H1 (cell line): ENCODE results near the gene EFCAB8. TPM values are rescaled to one million over a fixed set of nuclear protein-coding genes. Genes with fewer than 3 reads are reported as not detected.

Experiments
- CTCF ChIA-PET: fragments of 300-600 bp; sonication (Branson Sonifier 250); formaldehyde crosslinking; loops from one replicate; lab custom pipeline; 2021; ENCODE audit not compliant: partially characterized antibody; lab: Charles Lee
- POLR2A ChIA-PET: fragments of 300-600 bp; sonication (Branson Sonifier 250); formaldehyde crosslinking; loops from one replicate; lab custom pipeline; 2021; ENCODE audit warnings: inconsistent platforms; ENCODE audit not compliant: partially characterized antibody; lab: Charles Lee
- DNase-seq, 2 experiments: peaks; one replicate each; pipeline versions ENCODE4 v3.0.0 to v3.0.0-alpha.2; 2010 to 2022; ENCODE audit warnings: low spot score in 2 of 2, low read depth in 1 of 2, mixed read lengths in 1 of 2
- FAIRE-seq: peaks from 2 replicates; lab custom pipeline; 2011; peaks lifted over from hg19 to GRCh38; lab: Jason Lieb, UNC
- H2AFZ ChIP-seq: 2 replicates; pipeline ENCODE4 v1.8.1; 2012; ENCODE audit warnings: low read length, inconsistent platforms
- H2AK5ac ChIP-seq: 2 replicates; pipeline ENCODE4 v1.6.1; 2013; ENCODE audit warnings: low read depth, low read length
- H2BK120ac ChIP-seq: replicated peaks from 2 replicates; pipeline ENCODE3; 2013; ENCODE audit warnings: low read depth, low read length, inconsistent platforms
- H2BK12ac ChIP-seq: 2 replicates; pipeline ENCODE4 v1.6.1; 2013; ENCODE audit warnings: low read depth, low read length
- H2BK15ac ChIP-seq: 2 replicates; pipeline ENCODE4 v1.6.1; 2013; ENCODE audit warnings: low read length
- H2BK20ac ChIP-seq: 2 replicates; pipeline ENCODE4 v1.6.1; 2013; ENCODE audit warnings: low read length
- H2BK5ac ChIP-seq: 2 replicates; pipeline ENCODE4 v1.6.1; 2013; ENCODE audit warnings: low read depth, low read length
- H3K14ac ChIP-seq: 2 replicates; pipeline ENCODE4 v1.6.1; 2013; ENCODE audit warnings: inconsistent platforms; ENCODE audit not compliant: insufficient read length
- H3K18ac ChIP-seq: 2 replicates; pipeline ENCODE4 v1.6.1; 2013; ENCODE audit warnings: low read length; ENCODE audit errors: extremely low read depth
- H3K23ac ChIP-seq: 2 replicates; pipeline ENCODE4 v1.6.1; 2013; ENCODE audit warnings: inconsistent platforms; ENCODE audit not compliant: insufficient read length
- H3K23me2 ChIP-seq: 2 replicates; pipeline ENCODE4 v1.6.1; 2013; ENCODE audit warnings: low read depth, low read length
- H3K27ac ChIP-seq: 2 replicates; pipeline ENCODE4 v1.6.1; 2011; ENCODE audit warnings: low read depth, low read length, inconsistent platforms
- H3K27me3 ChIP-seq, 4 experiments: replicated peaks in 1 of 4; 1 replicate in 1 of 4; 2 replicates in 3 of 4; pipeline versions ENCODE4 v1.6.1 to v1.8.1; 2011 to 2013; ENCODE audit warnings: low read length in 3 of 4, mild to moderate bottlenecking in 3 of 4, inconsistent platforms in 2 of 4, mixed read lengths in 2 of 4, moderate library complexity in 1 of 4; ENCODE audit not compliant: control insufficient read depth in 3 of 4, insufficient read depth in 3 of 4; ENCODE audit errors: extremely low read depth in 1 of 4
- H3K36me3 ChIP-seq, 4 experiments: 2 replicates each; pipeline versions ENCODE4 v1.6.1 to v1.8.1; 2011 to 2013; ENCODE audit warnings: mild to moderate bottlenecking in 4 of 4, low read length in 3 of 4, moderate library complexity in 2 of 4, control low read depth in 1 of 4, inconsistent platforms in 1 of 4; ENCODE audit not compliant: insufficient read depth in 4 of 4, control insufficient read depth in 2 of 4
- H3K4ac ChIP-seq: replicated peaks from 2 replicates; pipeline ENCODE3; 2013; ENCODE audit warnings: low read length, low read depth, mixed read lengths, inconsistent platforms; ENCODE audit not compliant: insufficient read length
- H3K4me1 ChIP-seq, 4 experiments: replicated peaks in 1 of 4; 1 replicate in 1 of 4; 2 replicates in 3 of 4; pipeline versions ENCODE4 v1.6.1 to v1.8.1; 2011 to 2013; ENCODE audit warnings: low read length in 3 of 4, inconsistent platforms in 2 of 4, mixed read lengths in 1 of 4; ENCODE audit not compliant: insufficient read depth in 4 of 4, control insufficient read depth in 3 of 4
- H3K4me2 ChIP-seq, 2 experiments: 2 replicates each; pipeline versions ENCODE4 v1.6.1 to v1.8.1; 2011 to 2013; ENCODE audit warnings: low read depth in 2 of 2, low read length in 2 of 2, control low read depth in 1 of 2, inconsistent platforms in 1 of 2, mild to moderate bottlenecking in 1 of 2; ENCODE audit not compliant: insufficient read depth in 1 of 2
- H3K4me3 ChIP-seq, 4 experiments: fragments of 200-600, 300-600 bp in 1 of 4; sonication (generic), shearing (Covaris generic), sonication (Bioruptor Twin) in 1 of 4; 2 replicates each; pipeline versions ENCODE4 v1.5.1 to v1.8.1; 2011 to 2016; ENCODE audit warnings: low read length in 4 of 4, low read depth in 3 of 4, control low read depth in 2 of 4, inconsistent platforms in 2 of 4, mild to moderate bottlenecking in 2 of 4, mixed read lengths in 1 of 4, moderate library complexity in 1 of 4; ENCODE audit not compliant: insufficient read depth in 2 of 4; ENCODE audit errors: extremely low read depth in 1 of 4
- H3K56ac ChIP-seq: replicated peaks from 2 replicates; pipeline ENCODE3; 2013; ENCODE audit warnings: low read depth, mild to moderate bottlenecking, mixed read lengths, low read length, inconsistent platforms; ENCODE audit not compliant: insufficient read length
- H3K79me1 ChIP-seq: 2 replicates; pipeline ENCODE4 v1.6.1; 2013; ENCODE audit warnings: low read depth, low read length, control low read depth
- H3K79me2 ChIP-seq, 2 experiments: 2 replicates each; pipeline versions ENCODE4 v1.6.1 to v1.8.1; 2012 to 2013; ENCODE audit warnings: low read length in 2 of 2, mild to moderate bottlenecking in 2 of 2, inconsistent platforms in 1 of 2; ENCODE audit not compliant: insufficient read depth in 2 of 2, control insufficient read depth in 1 of 2
- H3K9ac ChIP-seq, 4 experiments: replicated peaks in 1 of 4; 1 replicate in 1 of 4; 2 replicates in 3 of 4; pipeline versions ENCODE4 v1.6.1 to v1.8.1; 2011 to 2013; ENCODE audit warnings: low read depth in 3 of 4, low read length in 3 of 4, control low read depth in 2 of 4, mild to moderate bottlenecking in 2 of 4, moderate library complexity in 2 of 4, inconsistent platforms in 1 of 4; ENCODE audit errors: extremely low read depth in 1 of 4
- H3K9me3 ChIP-seq, 2 experiments: 2 replicates each; pipeline versions ENCODE4 v1.6.1 to v1.8.1; 2012 to 2013; ENCODE audit warnings: mild to moderate bottlenecking in 2 of 2, moderate library complexity in 2 of 2, control low read depth in 1 of 2, inconsistent platforms in 1 of 2, low read depth in 1 of 2, low read length in 1 of 2, mixed read lengths in 1 of 2; ENCODE audit not compliant: insufficient read depth in 2 of 2
- H4K20me1 ChIP-seq, 2 experiments: replicated peaks in 1 of 2; 2 replicates each; pipeline versions ENCODE3 to v1.8.1; 2011 to 2013; ENCODE audit warnings: inconsistent platforms in 2 of 2, low read length in 2 of 2, mild to moderate bottlenecking in 1 of 2; ENCODE audit not compliant: insufficient read depth in 2 of 2, control insufficient read depth in 1 of 2
- H4K5ac ChIP-seq: 2 replicates; pipeline ENCODE4 v1.6.1; 2013; ENCODE audit warnings: low read length, low read depth, mixed read lengths, inconsistent platforms; ENCODE audit not compliant: insufficient read length
- H4K8ac ChIP-seq: 2 replicates; pipeline ENCODE4 v1.8.0; 2013; ENCODE audit warnings: mild to moderate bottlenecking, moderate library complexity, low read length, inconsistent platforms; ENCODE audit not compliant: insufficient read depth; ENCODE audit errors: extremely low read depth
- H4K91ac ChIP-seq: replicated peaks from 2 replicates; pipeline ENCODE3; 2013; ENCODE audit warnings: low read length, mixed read lengths, inconsistent platforms; ENCODE audit not compliant: insufficient read length
- BACH1 ChIP-seq: IDR thresholded peaks from 2 replicates; pipeline ENCODE4 v1.6.1; 2012; ENCODE audit warnings: low read length, improper control_type of control experiment
- CREB1 ChIP-seq: IDR thresholded peaks from 2 replicates; pipeline ENCODE4 v1.6.1; 2012; ENCODE audit warnings: inconsistent platforms
- HDAC6 ChIP-seq: IDR thresholded peaks from one replicate; pipeline ENCODE4 v1.7.1; 2012; ENCODE audit warnings: low read depth, mild to moderate bottlenecking, inconsistent platforms, low read length, moderate library complexity
- NRF1 ChIP-seq: IDR thresholded peaks from 2 replicates; pipeline ENCODE4 v1.6.1; 2011; ENCODE audit warnings: mild to moderate bottlenecking, low read depth, low read length, improper control_type of control experiment
- SIN3A ChIP-seq, 2 experiments: IDR thresholded peaks in 1 of 2; conservative IDR thresholded peaks in 1 of 2; 2 replicates each; pipeline ENCODE4 v1.6.1; 2011 to 2012; ENCODE audit warnings: low read length in 2 of 2, improper control_type of control experiment in 1 of 2, low read depth in 1 of 2, mild to moderate bottlenecking in 1 of 2
- SIX5 ChIP-seq: IDR thresholded peaks from 2 replicates; pipeline ENCODE4 v1.6.1; 2011; ENCODE audit warnings: mild to moderate bottlenecking, low read depth, low read length
- WGBS, 2 experiments: shearing (Covaris generic) in 1 of 2; methylation state at CpG; one replicate each; pipeline versions ENCODE4 v1.1.6 to v1.1.7; 2013 to 2015; ENCODE audit warnings: low lambda C conversion rate in 2 of 2, mixed read lengths in 2 of 2, inconsistent platforms in 1 of 2, low coverage in 1 of 2, missing lambda C conversion rate in 1 of 2; ENCODE audit not compliant: insufficient replicate concordance in 2 of 2, insufficient coverage in 1 of 2, insufficient read length in 1 of 2; ENCODE audit errors: extremely low coverage in 1 of 2, missing lambda C conversion rate in 1 of 2; 5-methylcytosine and 5-hydroxymethylcytosine counted together
- polyA plus RNA-seq, 7 experiments: library from polyadenylated mRNA; depleted of rRNA in 3 of 7; stranded (reverse) in 5 of 7; unstranded in 2 of 7; fragments of >200 nt in 5 of 7; fragments of 200-250 nt in 2 of 7; gene quantifications; 1 replicate in 5 of 7; 2 replicates in 1 of 7; 4 replicates in 1 of 7; pipeline versions ENCODE4 v1.2.1 to v1.2.3, GENCODE V29; 2011 to 2013; ENCODE audit warnings: missing spikeins in 2 of 7, mixed read lengths in 2 of 7
- total RNA-seq: library from RNA; stranded (reverse); fragmentation: NEBNext Ultra II Directional; extraction: Animal tissue kit (Norgen Biotek cat#: 25700); gene quantifications from 2 replicates; pipeline ENCODE4 v1.2.1, GENCODE V29; 2021
- TF ChIP-seq, protein P1 (sequence below): IDR thresholded peaks from 2 replicates; pipeline ENCODE4 v1.6.1; 2011; ENCODE audit warnings: low read length, improper control_type of control experiment

EFCAB8 gene
- total and polyA plus RNA-seq, 2 of the 8 experiments (the other 6 are each of a cell fraction or from before 2014, with no cell fraction given): 0.06 to 0.20 TPM

- Histone ChIP-seq H3K9me3 (no peaks in the 10 kb centered on the region), H3K4me2 (no peak overlapping the region), H3K18ac (no peak overlapping the region), H3K56ac (no peak overlapping the region), H2BK5ac (no peak overlapping the region), H2BK12ac (0 out of 2 replicates have a peak overlapping the region, but pooled peaks have one; percentile 43), H3K14ac (no peak overlapping the region), H2BK120ac (no peak overlapping the region), H2AK5ac (no peak overlapping the region), H3K79me1 (no peaks in the 10 kb centered on the region), H4K20me1 (no peaks in the 10 kb centered on the region), H3K4me1 (peaks cover 0 to 4% (median under 1%) of the 10 kb centered on the region in 4 experiments; a peak in 2 of 7 replicates), H3K23ac (no peak overlapping the region), H2BK15ac (no peak overlapping the region), H2AFZ (no peak overlapping the region), H3K4ac (no peak overlapping the region), H2BK20ac (no peak overlapping the region), H3K23me2 (no peaks in the 10 kb centered on the region), H3K9ac (no peak overlapping the region), H3K27me3 (no peaks in the 10 kb centered on the region), H4K91ac (no peak overlapping the region), H4K5ac (no peak overlapping the region), H3K4me3 (no peak overlapping the region), H3K27ac (no peak overlapping the region), H4K8ac (no peak overlapping the region), H3K36me3 (no peaks in the 10 kb centered on the region; a peak in 1 of 8 replicates)
- 93% methylated on average over 3 of the region's 3 CpGs; no CpG with 5 or more reads in 1 of the 2 experiments for WGBS, 2 experiments
- no peak for FAIRE-seq
- CTCF ChIA-PET: no interaction called here
- POLR2A ChIA-PET: interaction anchor here (1.6 kb wide), 1 partner anchor 121 kb away, joined by 4 read pairs; no protein-coding TSS in a partner anchor
- no peak for DNase-seq
- TF ChIP-seq CREB1 (no peak), NRF1 (no peak), SIX5 (no peak), BACH1 (no peak), HDAC6 (no peak), SIN3A (conservative IDR thresholded peaks at IDR 0.05 in 1 of 2, IDR thresholded peaks at IDR 0.05 in 1 of 2; ENCODE audit: low read depth in 1 of 2, low read length in 2 of 2) (no peak)
- TF ChIP-seq, protein P1, sequence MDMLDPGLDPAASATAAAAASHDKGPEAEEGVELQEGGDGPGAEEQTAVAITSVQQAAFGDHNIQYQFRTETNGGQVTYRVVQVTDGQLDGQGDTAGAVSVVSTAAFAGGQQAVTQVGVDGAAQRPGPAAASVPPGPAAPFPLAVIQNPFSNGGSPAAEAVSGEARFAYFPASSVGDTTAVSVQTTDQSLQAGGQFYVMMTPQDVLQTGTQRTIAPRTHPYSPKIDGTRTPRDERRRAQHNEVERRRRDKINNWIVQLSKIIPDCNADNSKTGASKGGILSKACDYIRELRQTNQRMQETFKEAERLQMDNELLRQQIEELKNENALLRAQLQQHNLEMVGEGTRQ: no peak
- TF ChIP-seq, all 59 proteins: peak for 0
- H3K79me2 ChIP-seq: no peaks in the 10 kb centered on the region
Measured at GRCh38 chr20:32878820-32879219, 20.1 kb downstream of the EFCAB8 start.
